HEK293T (cell line): Measurements from ENCODE around the gene CBLN3.
"Not testable (repeated sequence)": the region's sequence is repeated elsewhere in the genome, so short reads cannot be mapped to it uniquely, and the experiment has no call there.

ENCODE experiments used
- CTCF ChIA-PET: fragments of 350-600 bp; formaldehyde crosslinking; extraction: SDS; loops from one replicate; lab custom pipeline; 2021; ENCODE audit warnings: antibody characterized with exemption, inconsistent platforms; lab: Yijun Ruan, JAX
- POLR2A ChIA-PET: fragments of 350-600 bp; formaldehyde crosslinking; extraction: SDS; loops from one replicate; lab custom pipeline; 2020; ENCODE audit warnings: antibody characterized with exemption, inconsistent platforms; lab: Yijun Ruan, JAX
- DNase-seq: peaks from one replicate; pipeline ENCODE4 v3.0.0; 2012; ENCODE audit warnings: mixed read lengths; ENCODE audit errors: extremely low spot score
- ARNT ChIP-seq: fragments of 450-650 bp; IDR thresholded peaks from 2 replicates; pipeline ENCODE4 v1.6.1; 2017; ENCODE audit warnings: mild to moderate bottlenecking
- BHLHE40 ChIP-seq: fragments of 450-650 bp; IDR thresholded peaks from 2 replicates; pipeline ENCODE4 v1.6.1; 2016; ENCODE audit warnings: mild to moderate bottlenecking, moderate library complexity, borderline replicate concordance
- CTBP1 ChIP-seq: fragments of 450-650 bp; IDR thresholded peaks from 2 replicates; pipeline ENCODE4 v1.6.1; 2016; ENCODE audit warnings: borderline replicate concordance
- ELF4 ChIP-seq: fragments of 450-650 bp; IDR thresholded peaks from 2 replicates; pipeline ENCODE4 v1.6.1; 2017; ENCODE audit warnings: antibody characterized with exemption
- FOXA1 ChIP-seq: fragments of 450-650 bp; IDR thresholded peaks from 2 replicates; pipeline ENCODE4 v1.6.1; 2016; ENCODE audit warnings: mild to moderate bottlenecking
- FOXM1 ChIP-seq: fragments of 450-650 bp; IDR thresholded peaks from 2 replicates; pipeline ENCODE4 v1.6.1; 2017; ENCODE audit warnings: mild to moderate bottlenecking, borderline replicate concordance
- HDGF ChIP-seq: fragments of 450-650 bp; IDR thresholded peaks from 2 replicates; pipeline ENCODE4 v1.6.1; 2017; ENCODE audit warnings: antibody characterized with exemption, borderline replicate concordance
- L3MBTL2 ChIP-seq: fragments of 450-650 bp; conservative IDR thresholded peaks from 2 replicates; pipeline ENCODE4 v1.6.1; 2016; ENCODE audit warnings: mild to moderate bottlenecking
- LEF1 ChIP-seq: fragments of 450-650 bp; IDR thresholded peaks from 2 replicates; pipeline ENCODE4 v1.6.1; 2017; ENCODE audit warnings: mild to moderate bottlenecking, borderline replicate concordance
- NFRKB ChIP-seq: fragments of 450-650 bp; IDR thresholded peaks from 2 replicates; pipeline ENCODE4 v1.6.1; 2016; ENCODE audit warnings: mild to moderate bottlenecking, moderate library complexity
- PKNOX1 ChIP-seq: fragments of 450-650 bp; IDR thresholded peaks from 2 replicates; pipeline ENCODE4 v1.6.1; 2016
- SP1 ChIP-seq: fragments of 450-650 bp; IDR thresholded peaks from 2 replicates; pipeline ENCODE4 v1.6.1; 2017
- SUZ12 ChIP-seq: fragments of 450-650 bp; IDR thresholded peaks from 2 replicates; pipeline ENCODE4 v1.6.1; 2016; ENCODE audit warnings: mild to moderate bottlenecking
- TARDBP ChIP-seq: fragments of 450-650 bp; IDR thresholded peaks from 2 replicates; pipeline ENCODE4 v1.6.1; 2016
- ZNF384 ChIP-seq: fragments of 450-650 bp; IDR thresholded peaks from 2 replicates; pipeline ENCODE4 v1.6.1; 2016

CBLN3 gene

GRCh38 chr14:24463884-24464785 lies 34.7 kb upstream of the CBLN3 start:
- CTCF ChIA-PET = no interaction called here

DNA sequence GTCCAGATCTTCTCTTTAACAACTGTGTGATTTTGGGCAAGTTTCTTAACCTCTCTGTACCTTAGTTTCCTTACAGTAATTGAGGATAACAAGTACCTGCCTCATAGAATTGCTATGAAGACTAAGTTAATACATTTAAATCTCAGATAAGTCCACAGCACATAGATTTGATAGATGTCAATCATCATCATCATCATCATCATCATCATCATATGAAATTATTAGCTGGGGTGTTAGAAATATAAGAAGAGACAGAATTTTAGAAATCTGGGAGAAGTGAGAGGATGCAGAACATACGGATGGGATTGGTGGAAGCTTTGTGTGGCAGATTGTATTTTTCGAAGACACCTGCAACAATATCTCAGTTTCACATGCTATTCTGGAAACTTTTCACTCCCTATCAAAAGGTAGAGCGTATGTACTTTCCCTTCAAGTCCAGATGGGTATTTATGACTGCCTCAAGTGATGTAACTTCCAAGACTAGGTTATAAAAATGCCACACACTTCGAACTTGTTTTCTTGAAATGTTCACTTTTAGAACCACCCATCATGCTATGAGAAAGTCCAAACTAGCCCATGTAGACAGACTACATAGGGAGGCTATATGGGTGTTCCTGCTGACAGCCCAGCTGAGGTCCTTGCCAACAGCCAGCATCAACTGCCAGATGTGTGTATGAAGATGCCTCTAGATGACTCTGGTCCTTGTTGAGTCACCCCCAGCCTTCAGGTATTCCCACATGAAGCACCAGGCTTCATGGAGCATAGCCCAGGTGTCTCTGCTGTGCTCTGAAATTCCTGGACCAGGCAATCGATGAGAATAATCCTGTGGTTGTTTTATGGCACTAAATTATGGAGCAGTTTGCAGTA lies 33.8 kb upstream of the CBLN3 start:
- ChIA-PET CTCF (no interaction called here), POLR2A (no interaction called here)
- TF ChIP-seq LEF1 = no peak
- no peak for TF ChIP-seq SUZ12
- TF ChIP-seq CTBP1 = no peak
- TF ChIP-seq BHLHE40 = no peak
- TF ChIP-seq L3MBTL2 = no peak
- no peak for TF ChIP-seq FOXA1
- TF ChIP-seq FOXM1 = no peak
- TF ChIP-seq ZNF384 = no peak
- TF ChIP-seq HDGF = no peak
- no peak for TF ChIP-seq SP1
- no peak for DNase-seq

More at GRCh38 chr14:24463884-24464785, 34.7 kb upstream of the CBLN3 start:
- TF ChIP-seq FOXM1 (no peak), TARDBP (no peak), CTBP1 (no peak), HDGF (no peak), NFRKB (no peak), FOXA1 (no peak), PKNOX1 (no peak)
- no peak for DNase-seq
- POLR2A ChIA-PET = no interaction called here

DNA sequence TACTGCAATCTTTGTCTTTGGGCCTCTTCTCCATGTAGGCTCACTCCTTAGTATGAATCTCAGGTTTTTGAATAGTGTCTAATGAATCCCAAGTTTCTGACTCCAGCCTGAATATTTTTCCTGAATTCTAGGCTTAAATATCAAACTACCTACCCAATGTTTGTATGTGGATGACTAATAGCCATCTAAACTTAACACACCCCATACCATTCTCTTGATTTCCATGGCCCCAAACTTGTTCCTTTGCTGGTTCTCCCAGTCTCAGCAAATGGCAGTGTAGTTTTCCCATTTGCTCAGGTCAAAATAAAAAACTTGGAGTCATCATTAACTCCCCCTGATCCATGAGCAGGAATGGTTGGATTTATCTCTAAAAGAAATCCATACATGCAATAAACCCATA lies 31.9 kb upstream of the CBLN3 start:
- DNase-seq = no peak
- ChIA-PET POLR2A (no interaction called here), CTCF (no interaction called here)
- TF ChIP-seq ZNF384 (no peak), NFRKB (no peak), ELF4 (no peak), LEF1 (no peak), FOXA1 (no peak), HDGF (no peak), FOXM1 (no peak), ARNT (no peak), SUZ12 (no peak)

DNA sequence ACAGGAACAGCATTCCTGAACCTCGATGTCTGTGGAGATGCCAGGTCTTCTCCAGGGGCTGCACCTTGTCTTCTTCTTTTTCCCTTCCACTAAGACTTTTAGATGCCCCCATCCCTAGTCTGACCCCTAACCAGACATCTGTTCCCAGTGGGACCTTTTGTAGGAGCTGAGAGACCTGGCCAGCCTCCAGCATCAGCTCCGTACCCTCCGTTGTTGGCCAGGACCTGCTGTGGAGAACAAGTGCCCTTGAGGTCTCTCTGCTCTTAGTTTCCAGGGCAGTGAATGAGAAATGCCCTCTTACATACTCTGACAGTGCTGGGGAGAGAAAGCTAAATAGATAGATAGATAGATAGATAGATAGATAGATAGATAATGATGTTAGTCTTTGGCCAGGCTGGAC lies 29.9 kb upstream of the CBLN3 start:
- no peak for DNase-seq
- no peak for TF ChIP-seq L3MBTL2
- TF ChIP-seq ZNF384 = no peak
- TF ChIP-seq LEF1 = no peak
- TF ChIP-seq NFRKB = no peak
- no peak for TF ChIP-seq PKNOX1
- TF ChIP-seq BHLHE40 = no peak
- no peak for TF ChIP-seq HDGF
- no peak for TF ChIP-seq TARDBP
- TF ChIP-seq SP1 = no peak
- CTCF ChIA-PET = no interaction called here
- POLR2A ChIA-PET = interaction anchor here (2.8 kb wide), 1 partner anchor 17 kb away, joined by 14 read pairs; the partner anchor contains the start of gene SDR39U1

DNA sequence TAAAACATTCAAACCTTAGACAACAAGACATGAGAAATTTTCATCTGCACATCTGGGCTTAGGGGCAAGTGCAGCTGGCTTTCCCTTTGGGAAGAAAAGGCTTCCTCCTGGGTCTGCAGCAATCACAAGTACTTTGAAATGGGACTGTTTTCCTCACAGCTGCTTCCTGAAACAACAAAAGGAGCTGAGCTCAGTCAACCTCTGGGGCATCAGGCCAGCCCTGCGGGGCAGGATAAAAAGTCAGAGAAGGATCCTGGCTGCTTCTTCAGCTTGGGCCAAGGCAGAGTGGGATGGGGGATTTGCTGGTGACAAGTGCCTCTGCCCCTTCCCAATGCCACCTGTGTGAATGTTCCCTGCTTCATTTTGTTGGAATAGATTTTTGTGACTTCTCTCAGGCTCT lies 29.3 kb upstream of the CBLN3 start:
- POLR2A ChIA-PET = interaction anchor here (2.8 kb wide), 1 partner anchor 16 kb away, joined by 14 read pairs; the partner anchor contains the start of gene SDR39U1
- DNase-seq = no peak
- CTCF ChIA-PET = no interaction called here
- TF ChIP-seq ARNT = no peak
- TF ChIP-seq ZNF384 = no peak
- TF ChIP-seq HDGF = no peak

- ChIA-PET POLR2A (no interaction called here), CTCF (no interaction called here)
- no peak for DNase-seq
- no peak for TF ChIP-seq BHLHE40
- no peak for TF ChIP-seq TARDBP
Measured at GRCh38 chr14:24456980-24457379, 27.5 kb upstream of the CBLN3 start.

DNA sequence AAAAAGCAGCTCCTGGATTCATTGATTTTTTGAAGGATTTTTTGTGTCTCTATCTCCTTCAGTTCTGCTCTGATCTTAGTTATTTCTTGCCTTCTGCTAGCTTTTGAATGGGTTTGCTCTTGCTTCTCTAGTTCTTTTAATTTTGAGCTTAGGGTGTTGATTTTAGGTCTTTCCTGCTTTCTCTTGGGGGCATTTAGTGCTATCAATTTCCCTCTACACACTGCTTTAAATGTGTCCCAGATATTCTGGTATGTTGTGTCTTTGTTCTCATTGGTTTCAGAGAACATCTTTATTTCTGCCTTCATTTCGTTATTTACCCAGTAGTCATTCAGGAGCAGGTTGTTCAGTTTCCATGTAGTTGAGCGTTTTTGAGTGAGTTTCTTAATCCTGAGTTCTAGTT lies 21.4 kb upstream of the CBLN3 start:
- DNase-seq, POLR2A ChIA-PET, CTCF ChIA-PET: not testable (repeated sequence)
